C1 segment of cervical spinal cord (tissue), 14 donors: ENCODE results near the gene MOCS1.
A peak's percentile ranks its signal among the peaks of the same experiment; 100 is the strongest.

Source experiments
- DNase-seq, 14 donors: peaks; one replicate each; lab custom pipeline; 2025; lab: John Stamatoyannopoulos, UW

The MOCS1 gene

GRCh38 chr6:39876826-39877225, 57.4 kb downstream of the MOCS1 start:
- peak in 1 of 14 donors; percentile 9 for DNase-seq

- no peak for DNase-seq
These were observed 58.2 kb downstream of the MOCS1 start for GRCh38 chr6:39876111-39876510.

GRCh38 chr6:39873439-39873838, 60.8 kb downstream of the MOCS1 start:
- DNase-seq, result no peak

- no peak for DNase-seq
These were observed 63.3 kb downstream of the MOCS1 start for GRCh38 chr6:39870950-39871349.

- DNase-seq, result no peak
These were observed 66.7 kb downstream of the MOCS1 start for GRCh38 chr6:39867592-39867991.

- DNase-seq, result peak in 8 of 14 donors; percentile 27 to 65 (median 38)
These were observed 69.0 kb downstream of the MOCS1 start for GRCh38 chr6:39865011-39865888.

- DNase-seq, result no peak
These were observed 72.6 kb downstream of the MOCS1 start for GRCh38 chr6:39861663-39862062.

- no peak for DNase-seq
These were observed 75.2 kb downstream of the MOCS1 start for GRCh38 chr6:39859025-39859424.

- no peak for DNase-seq
These were observed 78.8 kb downstream of the MOCS1 start for GRCh38 chr6:39855356-39855995.
